Measurements from ENCODE around the gene DGKB. TPM values are rescaled to one million over a fixed set of nuclear protein-coding genes. Genes with fewer than 3 reads are reported as not detected.

The DGKB gene
- total RNA-seq, 1 experiment from 2014 or later = 0.48 TPM

- no peaks in the 10 kb centered on the region for H4K20me1 ChIP-seq (ENCODE audit: insufficient read depth)
These were observed 68.1 kb downstream of the DGKB start for GRCh38 chr7:14834456-14834855.

DNA sequence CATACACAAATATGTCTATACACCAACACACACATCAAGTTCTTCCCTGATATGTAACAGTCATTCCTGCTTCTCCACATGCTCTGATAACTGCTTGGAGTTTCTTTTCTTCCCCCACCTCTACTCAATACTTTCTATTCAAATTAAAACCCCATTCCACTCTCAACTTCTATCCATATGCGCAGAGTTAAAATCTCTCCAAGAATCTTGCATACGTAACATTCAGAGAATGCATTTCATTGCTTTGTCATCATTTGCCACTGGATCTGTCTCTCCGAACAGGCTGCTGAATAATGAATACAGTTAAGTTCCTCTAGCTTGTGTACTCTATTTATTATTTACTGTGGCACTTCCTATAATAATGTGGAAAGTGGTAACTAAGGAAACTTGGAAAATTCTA lies 68.8 kb downstream of the DGKB start:
- Histone ChIP-seq H2AFZ (no peak overlapping the region), H3K9me2 (ENCODE audit: insufficient read depth) (no peaks in the 10 kb centered on the region), H3F3A (ENCODE audit: insufficient read depth, low read depth) (no peaks in the 10 kb centered on the region), H4K20me1 (ENCODE audit: insufficient read depth) (no peaks in the 10 kb centered on the region), H3K27me3 (ENCODE audit: insufficient read depth, low read depth) (no peaks in the 10 kb centered on the region), H3K4me1 (replicated peaks; ENCODE audit: insufficient read depth) (no peaks in the 10 kb centered on the region), H3K79me2 (ENCODE audit: low read depth) (no peaks in the 10 kb centered on the region), H3K4me2 (no peak overlapping the region), H3K27ac (no peak overlapping the region), H3K4me3 (no peak overlapping the region), H3K36me3 (ENCODE audit: low read depth) (no peaks in the 10 kb centered on the region), H3K9me3 (ENCODE audit: insufficient read depth, low read depth) (no peaks in the 10 kb centered on the region; the same call in 1 of the 2 replicates)
- intact Hi-C loops (cut with micrococcal nuclease; ENCODE audit: unreplicated experiment) = no loop called here
- no peak for TF ChIP-seq EZH2 (IDR thresholded peaks at IDR 0.05; ENCODE audit: low read depth)
- TF ChIP-seq, protein P1, sequence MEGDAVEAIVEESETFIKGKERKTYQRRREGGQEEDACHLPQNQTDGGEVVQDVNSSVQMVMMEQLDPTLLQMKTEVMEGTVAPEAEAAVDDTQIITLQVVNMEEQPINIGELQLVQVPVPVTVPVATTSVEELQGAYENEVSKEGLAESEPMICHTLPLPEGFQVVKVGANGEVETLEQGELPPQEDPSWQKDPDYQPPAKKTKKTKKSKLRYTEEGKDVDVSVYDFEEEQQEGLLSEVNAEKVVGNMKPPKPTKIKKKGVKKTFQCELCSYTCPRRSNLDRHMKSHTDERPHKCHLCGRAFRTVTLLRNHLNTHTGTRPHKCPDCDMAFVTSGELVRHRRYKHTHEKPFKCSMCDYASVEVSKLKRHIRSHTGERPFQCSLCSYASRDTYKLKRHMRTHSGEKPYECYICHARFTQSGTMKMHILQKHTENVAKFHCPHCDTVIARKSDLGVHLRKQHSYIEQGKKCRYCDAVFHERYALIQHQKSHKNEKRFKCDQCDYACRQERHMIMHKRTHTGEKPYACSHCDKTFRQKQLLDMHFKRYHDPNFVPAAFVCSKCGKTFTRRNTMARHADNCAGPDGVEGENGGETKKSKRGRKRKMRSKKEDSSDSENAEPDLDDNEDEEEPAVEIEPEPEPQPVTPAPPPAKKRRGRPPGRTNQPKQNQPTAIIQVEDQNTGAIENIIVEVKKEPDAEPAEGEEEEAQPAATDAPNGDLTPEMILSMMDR (conservative IDR thresholded peaks at IDR 0.05) = no peak
- DNase-seq = no peak
- ChIA-PET CTCF (no interaction called here), POLR2A (ENCODE audit: unreplicated experiment) (no interaction called here)
- BruUV-seq (replicated peaks) = no TSS peak

More at GRCh38 chr7:14834456-14834855, 68.1 kb downstream of the DGKB start:
- Histone ChIP-seq H3K9me2 (ENCODE audit: insufficient read depth) (no peaks in the 10 kb centered on the region), H3K36me3 (ENCODE audit: low read depth) (no peaks in the 10 kb centered on the region), H3K4me1 (replicated peaks; ENCODE audit: insufficient read depth) (no peaks in the 10 kb centered on the region), H3K9me3 (ENCODE audit: insufficient read depth, low read depth) (no peaks in the 10 kb centered on the region; the same call in 1 of the 2 replicates), H2AFZ (no peak overlapping the region), H3K79me2 (ENCODE audit: low read depth) (no peaks in the 10 kb centered on the region), H3K4me2 (no peak overlapping the region), H3K27ac (no peak overlapping the region), H3K4me3 (no peak overlapping the region), H3F3A (ENCODE audit: insufficient read depth, low read depth) (no peaks in the 10 kb centered on the region), H3K27me3 (ENCODE audit: insufficient read depth, low read depth) (no peaks in the 10 kb centered on the region)
- TF ChIP-seq, protein P1 (conservative IDR thresholded peaks at IDR 0.05) = no peak
- BruUV-seq (replicated peaks) = no TSS peak
- DNase-seq = no peak
- intact Hi-C loops (cut with micrococcal nuclease; ENCODE audit: unreplicated experiment) = no loop called here
- CTCF ChIA-PET = no interaction called here
- POLR2A ChIA-PET (ENCODE audit: unreplicated experiment) = no interaction called here

- H4K20me1 ChIP-seq (ENCODE audit: insufficient read depth) = no peaks in the 10 kb centered on the region
- H3K27me3 ChIP-seq (ENCODE audit: insufficient read depth, low read depth) = no peaks in the 10 kb centered on the region
- no peak overlapping the region for H2AFZ ChIP-seq
- CTCF ChIA-PET = no interaction called here
- BruUV-seq (replicated peaks) = no TSS peak
- no peak overlapping the region for H3K27ac ChIP-seq
- no peak overlapping the region for H3K4me2 ChIP-seq
- POLR2A ChIA-PET (ENCODE audit: unreplicated experiment) = no interaction called here
- H3F3A ChIP-seq (ENCODE audit: insufficient read depth, low read depth) = no peaks in the 10 kb centered on the region
- no peaks in the 10 kb centered on the region for H3K4me1 ChIP-seq (replicated peaks; ENCODE audit: insufficient read depth)
- H3K36me3 ChIP-seq (ENCODE audit: low read depth) = no peaks in the 10 kb centered on the region
- H3K4me3 ChIP-seq = no peak overlapping the region
- intact Hi-C loops (cut with micrococcal nuclease; ENCODE audit: unreplicated experiment) = no loop called here
- no peaks in the 10 kb centered on the region for H3K9me3 ChIP-seq (ENCODE audit: insufficient read depth, low read depth)
- DNase-seq = no peak
- no peaks in the 10 kb centered on the region for H3K9me2 ChIP-seq (ENCODE audit: insufficient read depth)
- no peaks in the 10 kb centered on the region for H3K79me2 ChIP-seq (ENCODE audit: low read depth)
- no peak for TF ChIP-seq EZH2 (IDR thresholded peaks at IDR 0.05; ENCODE audit: low read depth)
- TF ChIP-seq, protein P1 (conservative IDR thresholded peaks at IDR 0.05) = no peak
These were observed 74.5 kb downstream of the DGKB start for GRCh38 chr7:14828053-14828452.

Data from PC-9 (cell line).